ENCODE measurements around the gene ADCY7. TPM values are rescaled to one million over a fixed set of nuclear protein-coding genes. Genes with fewer than 3 reads are reported as not detected.
"Not testable (repeated sequence)": the region's sequence is repeated elsewhere in the genome, so short reads cannot be mapped to it uniquely, and the experiment has no call there.

The ADCY7 gene
- total RNA-seq (2014; rRNA removed; shearing (Covaris generic)), result 4.2 and 4.4 TPM in 2 replicates
- polyA plus RNA-seq (2015; cell fraction: cytosol; rRNA removed), result 3.7 and 4.6 TPM in 2 replicates
- polyA plus RNA-seq (2015; cell fraction: nucleus; rRNA removed), result 8.6 and 12.7 TPM in 2 replicates

DNA sequence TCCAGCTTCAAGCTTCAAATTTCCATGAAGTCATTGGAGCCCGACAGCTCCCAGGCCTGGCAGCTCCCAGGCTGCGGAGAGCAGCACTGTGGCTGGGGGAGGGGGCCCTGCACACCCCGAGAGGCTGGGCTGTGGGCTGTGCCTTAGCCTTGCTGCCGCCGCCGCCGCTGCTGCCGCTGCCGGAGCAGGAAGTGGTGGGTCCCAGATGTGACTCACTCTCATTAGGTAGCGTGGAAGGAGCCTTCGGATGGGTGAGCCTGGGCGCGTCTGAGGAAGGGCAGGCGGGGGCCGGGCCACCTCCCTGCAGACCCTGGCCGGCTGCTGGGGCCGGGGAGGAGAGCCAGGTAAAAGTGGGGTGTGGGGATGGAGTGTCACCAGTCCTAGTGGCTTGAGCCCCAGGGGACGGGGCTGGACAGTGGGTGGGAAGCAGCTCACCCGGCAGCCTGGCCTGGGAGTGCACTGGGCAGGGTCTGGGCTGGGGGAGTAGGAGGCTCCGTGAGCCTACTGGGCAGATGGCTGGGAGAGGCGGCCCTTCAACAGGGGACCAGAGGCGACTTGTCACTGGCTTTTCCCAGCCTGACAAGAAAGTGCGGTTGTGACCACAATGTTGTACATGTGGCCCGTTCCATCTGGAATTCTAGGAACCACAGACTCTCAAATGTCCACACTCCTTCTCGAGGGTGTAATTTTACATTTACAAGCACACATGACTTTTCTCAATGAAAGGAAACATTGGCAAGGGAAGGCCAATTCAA lies at the start of gene ADCY7:
TSS of gene ADCY7 (plus strand) at position 215 of the 755 bp plus-strand sequence. CDS start 21,629 bp downstream, outside the sequence.
- in situ Hi-C loops (cut with HindIII; ENCODE audit: low pct_unique_long_range_greater_than_20kb, low sequenced_read_pairs), result no loop called here
- DNase-seq (ENCODE audit: low read depth, low spot score), result peak; percentile 25

GRCh38 chr16:50219402-50219975 lies 46.9 kb upstream of the ADCY7 start:
- no peak for DNase-seq (ENCODE audit: low read depth, low spot score)
- in situ Hi-C loops (cut with HindIII; ENCODE audit: low pct_unique_long_range_greater_than_20kb, low sequenced_read_pairs), result no loop called here

DNA sequence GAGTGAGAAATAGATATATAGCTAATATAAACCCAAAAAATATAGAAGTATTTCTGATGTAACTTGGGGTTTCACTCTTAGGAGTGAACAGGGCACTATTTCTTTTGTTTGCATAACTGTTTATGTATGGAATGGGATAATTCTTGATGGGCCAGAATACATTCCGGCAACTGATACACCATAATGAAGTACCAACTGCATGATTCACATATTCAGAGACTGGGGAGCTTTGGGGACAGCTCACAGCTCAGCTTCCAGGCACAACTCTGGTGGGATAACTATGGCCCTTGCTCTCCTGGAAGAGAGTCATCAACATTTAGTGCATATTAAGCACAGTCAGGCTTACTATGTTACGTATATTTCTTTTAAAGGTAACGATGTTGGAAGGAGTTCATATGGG lies 42.1 kb upstream of the ADCY7 start:
- DNase-seq (ENCODE audit: low read depth, low spot score), result no peak
- in situ Hi-C loops (cut with HindIII; ENCODE audit: low pct_unique_long_range_greater_than_20kb, low sequenced_read_pairs), result no loop called here

GRCh38 chr16:50227120-50227519 lies 39.2 kb upstream of the ADCY7 start:
- no peak for DNase-seq (ENCODE audit: low read depth, low spot score)
- in situ Hi-C loops (cut with HindIII; ENCODE audit: low pct_unique_long_range_greater_than_20kb, low sequenced_read_pairs), result no loop called here

DNA sequence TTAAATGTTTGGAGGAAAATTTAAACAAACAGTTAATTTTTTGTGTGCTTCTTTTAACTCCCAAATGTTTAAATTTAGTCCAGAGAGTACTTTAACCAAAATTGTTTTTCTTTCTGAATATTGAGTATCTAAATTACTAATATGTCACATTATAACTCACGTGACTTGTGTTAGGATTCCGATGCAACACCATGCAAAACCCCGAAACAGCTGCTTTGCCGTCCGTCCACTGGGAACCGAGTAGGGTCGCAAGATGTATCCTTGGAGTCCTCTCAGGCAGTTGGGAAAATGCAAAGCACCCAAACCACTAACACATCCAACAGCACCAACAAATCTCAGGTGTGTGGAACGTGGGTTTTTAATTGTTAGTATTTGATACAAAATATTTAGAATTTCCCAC lies 38.7 kb upstream of the ADCY7 start:
- DNase-seq (ENCODE audit: low read depth, low spot score), result no peak
- in situ Hi-C loops (cut with HindIII; ENCODE audit: low pct_unique_long_range_greater_than_20kb, low sequenced_read_pairs), result no loop called here

DNA sequence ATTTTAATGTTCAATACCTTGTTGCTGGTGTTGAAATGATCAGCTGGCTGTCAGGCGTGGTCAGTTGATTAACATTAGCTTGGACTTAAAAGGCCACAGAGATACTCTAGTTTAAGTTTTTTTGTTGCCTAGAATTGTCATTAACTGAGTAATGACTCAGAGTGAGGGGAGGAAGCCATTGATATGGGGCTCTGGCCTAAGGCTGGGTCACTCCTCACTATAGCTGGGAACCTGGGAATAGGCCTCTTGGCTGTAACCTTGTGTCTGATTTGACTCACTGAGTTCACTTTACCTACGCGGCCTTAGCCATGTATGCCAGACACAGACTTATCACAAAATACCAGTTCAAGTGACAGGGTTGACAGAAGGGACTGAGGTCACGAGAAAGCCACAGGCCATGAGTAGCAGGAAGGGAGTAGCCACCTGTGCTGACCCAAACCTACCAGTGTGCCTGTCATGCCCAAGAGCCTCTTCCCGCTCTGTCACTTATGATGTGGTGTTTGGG lies 37.9 kb upstream of the ADCY7 start:
- in situ Hi-C loops (cut with HindIII; ENCODE audit: low pct_unique_long_range_greater_than_20kb, low sequenced_read_pairs), result no loop called here
- no peak for DNase-seq (ENCODE audit: low read depth, low spot score)

GRCh38 chr16:50229149-50229726 lies 37.1 kb upstream of the ADCY7 start:
- in situ Hi-C loops (cut with HindIII; ENCODE audit: low pct_unique_long_range_greater_than_20kb, low sequenced_read_pairs), result no loop called here

GRCh38 chr16:50234771-50235556 lies 31.4 kb upstream of the ADCY7 start:
- in situ Hi-C loops (cut with HindIII; ENCODE audit: low pct_unique_long_range_greater_than_20kb, low sequenced_read_pairs), result no loop called here
- peak; percentile 1 for DNase-seq (ENCODE audit: low read depth, low spot score)

More at GRCh38 chr16:50229149-50229726, 37.1 kb upstream of the ADCY7 start:
- no peak for DNase-seq (ENCODE audit: low read depth, low spot score)

- in situ Hi-C loops (cut with HindIII; ENCODE audit: low pct_unique_long_range_greater_than_20kb, low sequenced_read_pairs), result no loop called here
- no peak for DNase-seq (ENCODE audit: low read depth, low spot score)
These were observed 30.8 kb upstream of the ADCY7 start for GRCh38 chr16:50235581-50235980.

DNA sequence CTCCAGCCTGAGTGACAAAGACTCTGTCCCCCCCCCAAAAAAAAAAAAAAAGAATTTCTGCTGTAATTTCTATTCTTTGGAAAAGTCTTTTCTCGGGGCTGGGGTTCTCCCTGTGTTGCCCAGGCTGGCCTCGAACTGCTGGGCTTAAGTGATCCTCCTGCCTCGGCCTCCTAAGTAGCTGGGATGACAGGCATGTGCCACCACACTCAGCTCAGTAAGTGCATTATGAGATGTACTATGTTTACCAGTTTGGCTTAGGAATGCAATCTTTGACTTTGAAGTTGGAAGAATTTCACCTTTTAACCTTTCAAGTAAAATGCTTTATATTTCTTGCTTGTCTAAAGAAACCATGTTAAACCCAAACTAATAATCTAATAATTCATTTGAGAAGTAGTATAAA lies 28.0 kb upstream of the ADCY7 start:
- in situ Hi-C loops (cut with HindIII; ENCODE audit: low pct_unique_long_range_greater_than_20kb, low sequenced_read_pairs), result no loop called here
- no peak for DNase-seq (ENCODE audit: low read depth, low spot score)

DNA sequence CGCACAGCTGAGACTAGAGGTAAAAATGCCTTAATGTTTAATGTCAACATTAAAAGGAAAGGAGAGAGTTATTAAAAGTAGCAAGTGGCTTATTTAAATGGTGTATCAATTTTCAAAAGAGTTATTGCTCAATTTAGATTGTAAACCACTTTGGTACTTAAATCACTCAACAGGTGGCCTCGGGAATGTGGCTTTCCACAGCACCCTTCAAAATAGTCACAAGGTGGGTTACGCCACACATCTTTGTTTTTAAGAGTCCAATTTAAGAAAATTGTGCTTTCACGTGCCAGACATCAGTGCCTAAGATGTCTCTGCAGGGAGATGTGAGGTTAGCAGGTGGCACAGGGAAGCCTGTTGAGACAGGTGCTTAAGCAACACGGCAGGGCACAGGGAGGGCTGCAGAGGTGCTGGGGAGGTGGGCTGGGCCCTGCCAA lies 27.5 kb upstream of the ADCY7 start:
- in situ Hi-C loops (cut with HindIII; ENCODE audit: low pct_unique_long_range_greater_than_20kb, low sequenced_read_pairs), result no loop called here
- DNase-seq (ENCODE audit: low read depth, low spot score), result no peak

GRCh38 chr16:50243024-50243423 lies 23.3 kb upstream of the ADCY7 start:
- in situ Hi-C loops (cut with HindIII; ENCODE audit: low pct_unique_long_range_greater_than_20kb, low sequenced_read_pairs), result not testable (repeated sequence)

GRCh38 chr16:50244140-50244503 lies 22.2 kb upstream of the ADCY7 start:
- DNase-seq (ENCODE audit: low read depth, low spot score), result no peak
- in situ Hi-C loops (cut with HindIII; ENCODE audit: low pct_unique_long_range_greater_than_20kb, low sequenced_read_pairs), result no loop called here

More at GRCh38 chr16:50243024-50243423, 23.3 kb upstream of the ADCY7 start:
- not testable (repeated sequence) for DNase-seq (ENCODE audit: low read depth, low spot score)

DNA sequence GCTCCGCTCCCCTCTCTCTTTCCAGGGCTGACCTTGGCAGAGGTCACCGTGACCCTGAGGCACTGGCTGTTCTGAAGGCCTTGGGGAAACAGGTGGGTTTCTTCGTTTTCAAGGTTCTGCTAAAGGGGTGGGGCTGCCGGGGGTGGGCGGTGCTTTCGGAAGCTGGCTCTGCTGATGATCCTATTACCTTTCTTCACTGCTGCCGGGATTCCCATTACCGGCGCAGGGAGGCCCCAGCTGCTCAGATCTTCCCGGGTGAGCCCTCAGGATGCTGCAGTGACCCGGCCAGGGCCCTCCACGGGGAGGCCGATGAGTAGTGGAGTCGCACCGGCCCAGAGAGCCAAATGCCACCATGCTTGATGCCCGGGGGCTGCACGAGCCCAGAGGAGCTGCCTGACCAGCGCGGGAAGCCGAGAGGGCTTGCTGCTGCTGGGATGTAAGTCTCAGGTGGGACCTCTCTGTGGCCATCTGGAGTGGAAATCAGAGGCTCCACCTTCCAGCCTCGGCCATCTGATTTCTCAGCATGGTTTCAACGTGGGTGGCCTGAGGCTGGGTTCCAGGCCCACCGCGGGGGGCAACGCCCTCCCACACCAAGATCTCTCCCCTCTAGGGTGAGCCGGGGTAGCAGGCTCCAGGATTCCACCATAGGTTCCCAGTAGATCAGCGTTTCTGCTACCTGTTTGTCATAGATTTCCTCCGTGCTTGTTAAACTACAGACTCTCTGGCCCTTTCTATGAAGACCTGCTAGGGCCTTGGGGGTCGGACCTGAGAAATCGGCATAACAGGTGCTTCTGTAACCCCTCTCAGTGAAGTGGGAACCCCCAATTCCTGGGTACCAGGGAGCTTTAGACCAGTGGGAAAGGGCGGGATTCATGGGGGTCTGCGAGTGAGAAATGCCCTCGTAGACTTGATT lies 21.6 kb upstream of the ADCY7 start:
- no peak for DNase-seq (ENCODE audit: low read depth, low spot score)
- in situ Hi-C loops (cut with HindIII; ENCODE audit: low pct_unique_long_range_greater_than_20kb, low sequenced_read_pairs), result no loop called here

- in situ Hi-C loops (cut with HindIII; ENCODE audit: low pct_unique_long_range_greater_than_20kb, low sequenced_read_pairs), result no loop called here
- DNase-seq (ENCODE audit: low read depth, low spot score), result peak; percentile 5
These were observed 20.7 kb upstream of the ADCY7 start for GRCh38 chr16:50245417-50246298.

Measured in SK-MEL-5 (cell line).